ENCODE results near the gene FMNL2.

Gene FMNL2

DNA sequence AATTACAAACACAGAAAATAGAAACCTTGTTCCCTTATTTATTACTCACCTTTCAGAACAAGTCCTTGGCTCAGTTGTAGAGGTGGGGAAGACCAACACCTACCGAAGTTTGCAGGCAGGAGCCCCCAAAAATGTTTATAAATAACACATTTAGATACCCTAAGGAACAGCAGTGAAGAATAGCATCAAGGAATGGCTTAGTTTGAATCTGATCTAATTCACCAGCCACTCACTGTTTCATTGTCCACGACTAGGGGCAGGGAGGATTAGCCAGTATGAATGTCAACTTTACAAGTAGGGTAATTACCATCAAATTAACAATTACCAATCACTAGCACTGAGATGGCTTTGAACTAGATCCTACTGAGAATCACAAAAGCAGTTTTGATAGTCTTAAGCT, 316.9 kb downstream of the FMNL2 start:
- ChIA-PET POLR2A (no interaction called here), CTCF (interaction anchor here (1.6 kb wide), 1 partner anchor 64 kb away, joined by 4 read pairs; no protein-coding TSS in a partner anchor)
- peaks cover 41 to 80% of the 10 kb centered on the region in 2 experiments for H3K36me3 ChIP-seq (ENCODE audit: control insufficient read depth in 2 of 2, insufficient read depth in 1 of 2, low read length in 2 of 2)
- H3K4me1 ChIP-seq (ENCODE audit: control insufficient read depth, insufficient read depth, low read length): no peaks in the 10 kb centered on the region
- H3K4me3 ChIP-seq (ENCODE audit: low read depth, low read length): no peak overlapping the region
- no peaks in the 10 kb centered on the region for H3K9me3 ChIP-seq (ENCODE audit: control insufficient read depth, insufficient read depth, low read depth, low read length)
- no peak overlapping the region for H3K27ac ChIP-seq (ENCODE audit: extremely low read depth, low read depth, low read length)
- TF ChIP-seq ZNF211 (tag by site-specific recombination; IDR thresholded peaks at IDR 0.05; ENCODE audit: low read depth) (no peak), ZNF76 (tag by site-specific recombination; IDR thresholded peaks at IDR 0.05; ENCODE audit: borderline replicate concordance, low read depth) (no peak), ZNF548 (tag by site-specific recombination; IDR thresholded peaks at IDR 0.05) (no peak), ZNF549 (tag by site-specific recombination; IDR thresholded peaks at IDR 0.05) (no peak), ZNF157 (tag by site-specific recombination; IDR thresholded peaks at IDR 0.05) (no peak), ZNF302 (tag by site-specific recombination; IDR thresholded peaks at IDR 0.05; ENCODE audit: low read depth) (no peak), ZNF645 (tag by site-specific recombination; IDR thresholded peaks at IDR 0.05) (no peak), ZNF335 (tag by site-specific recombination; conservative IDR thresholded peaks at IDR 0.05) (no peak), ZNF544 (tag by site-specific recombination; IDR thresholded peaks at IDR 0.05) (no peak), MEIS1 (CRISPR knock-in tag; IDR thresholded peaks at IDR 0.05; ENCODE audit: borderline replicate concordance) (no peak)
- TF ChIP-seq, protein P1, sequence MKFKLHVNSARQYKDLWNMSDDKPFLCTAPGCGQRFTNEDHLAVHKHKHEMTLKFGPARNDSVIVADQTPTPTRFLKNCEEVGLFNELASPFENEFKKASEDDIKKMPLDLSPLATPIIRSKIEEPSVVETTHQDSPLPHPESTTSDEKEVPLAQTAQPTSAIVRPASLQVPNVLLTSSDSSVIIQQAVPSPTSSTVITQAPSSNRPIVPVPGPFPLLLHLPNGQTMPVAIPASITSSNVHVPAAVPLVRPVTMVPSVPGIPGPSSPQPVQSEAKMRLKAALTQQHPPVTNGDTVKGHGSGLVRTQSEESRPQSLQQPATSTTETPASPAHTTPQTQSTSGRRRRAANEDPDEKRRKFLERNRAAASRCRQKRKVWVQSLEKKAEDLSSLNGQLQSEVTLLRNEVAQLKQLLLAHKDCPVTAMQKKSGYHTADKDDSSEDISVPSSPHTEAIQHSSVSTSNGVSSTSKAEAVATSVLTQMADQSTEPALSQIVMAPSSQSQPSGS (tag by site-specific recombination; IDR thresholded peaks at IDR 0.05; ENCODE audit: low read depth): no peak
- TF ChIP-seq, protein P2, sequence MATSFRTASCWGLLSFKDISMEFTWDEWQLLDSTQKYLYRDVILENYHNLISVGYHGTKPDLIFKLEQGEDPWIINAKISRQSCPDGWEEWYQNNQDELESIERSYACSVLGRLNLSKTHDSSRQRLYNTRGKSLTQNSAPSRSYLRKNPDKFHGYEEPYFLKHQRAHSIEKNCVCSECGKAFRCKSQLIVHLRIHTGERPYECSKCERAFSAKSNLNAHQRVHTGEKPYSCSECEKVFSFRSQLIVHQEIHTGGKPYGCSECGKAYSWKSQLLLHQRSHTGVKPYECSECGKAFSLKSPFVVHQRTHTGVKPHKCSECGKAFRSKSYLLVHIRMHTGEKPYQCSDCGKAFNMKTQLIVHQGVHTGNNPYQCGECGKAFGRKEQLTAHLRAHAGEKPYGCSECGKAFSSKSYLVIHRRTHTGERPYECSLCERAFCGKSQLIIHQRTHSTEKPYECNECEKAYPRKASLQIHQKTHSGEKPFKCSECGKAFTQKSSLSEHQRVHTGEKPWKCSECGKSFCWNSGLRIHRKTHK (tag by site-specific recombination; IDR thresholded peaks at IDR 0.05): no peak
- TF ChIP-seq, protein P3, sequence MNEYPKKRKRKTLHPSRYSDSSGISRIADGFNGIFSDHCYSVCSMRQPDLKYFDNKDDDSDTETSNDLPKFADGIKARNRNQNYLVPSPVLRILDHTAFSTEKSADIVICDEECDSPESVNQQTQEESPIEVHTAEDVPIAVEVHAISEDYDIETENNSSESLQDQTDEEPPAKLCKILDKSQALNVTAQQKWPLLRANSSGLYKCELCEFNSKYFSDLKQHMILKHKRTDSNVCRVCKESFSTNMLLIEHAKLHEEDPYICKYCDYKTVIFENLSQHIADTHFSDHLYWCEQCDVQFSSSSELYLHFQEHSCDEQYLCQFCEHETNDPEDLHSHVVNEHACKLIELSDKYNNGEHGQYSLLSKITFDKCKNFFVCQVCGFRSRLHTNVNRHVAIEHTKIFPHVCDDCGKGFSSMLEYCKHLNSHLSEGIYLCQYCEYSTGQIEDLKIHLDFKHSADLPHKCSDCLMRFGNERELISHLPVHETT (tag by site-specific recombination; IDR thresholded peaks at IDR 0.05): no peak

DNA sequence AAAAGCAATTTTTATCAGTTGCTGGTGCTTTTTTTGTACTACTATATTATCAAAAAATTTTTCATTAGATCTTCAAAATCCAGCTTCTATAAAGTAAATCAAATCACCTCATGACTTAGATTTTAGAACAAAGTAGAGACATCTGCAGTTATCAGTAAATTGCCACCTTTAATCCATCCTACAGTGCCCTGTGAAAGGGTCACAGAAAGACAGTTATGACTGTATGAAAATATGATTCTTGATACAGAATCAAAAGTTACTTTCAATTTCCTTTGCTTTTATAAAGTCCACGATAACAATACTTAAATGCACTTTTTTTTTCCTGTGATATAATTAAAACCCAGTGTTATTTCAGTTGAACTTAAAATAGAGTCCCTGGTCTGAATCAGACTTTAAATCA, 320.9 kb downstream of the FMNL2 start:
- Histone ChIP-seq H3K4me3 (ENCODE audit: low read depth, low read length) (no peak overlapping the region), H3K4me1 (ENCODE audit: control insufficient read depth, insufficient read depth, low read length) (no peaks in the 10 kb centered on the region), H3K27ac (ENCODE audit: extremely low read depth, low read depth, low read length) (no peak overlapping the region), H3K9me3 (ENCODE audit: control insufficient read depth, insufficient read depth, low read depth, low read length) (no peaks in the 10 kb centered on the region), H3K36me3 (ENCODE audit: control insufficient read depth in 2 of 2, insufficient read depth in 1 of 2, low read length in 2 of 2) (peaks cover 71 to 89% of the 10 kb centered on the region in 2 experiments)
- ChIA-PET CTCF (no interaction called here), POLR2A (no interaction called here)
- TF ChIP-seq ZNF654 (tag by site-specific recombination; IDR thresholded peaks at IDR 0.05; ENCODE audit: low read depth): no peak
- no peak for TF ChIP-seq ZNF19 (tag by site-specific recombination; IDR thresholded peaks at IDR 0.05; ENCODE audit: low read depth)
- no peak for TF ChIP-seq ZNF677 (tag by site-specific recombination; IDR thresholded peaks at IDR 0.05)
- no peak for TF ChIP-seq ZNF48 (tag by site-specific recombination; IDR thresholded peaks at IDR 0.05)
- TF ChIP-seq, protein P4, sequence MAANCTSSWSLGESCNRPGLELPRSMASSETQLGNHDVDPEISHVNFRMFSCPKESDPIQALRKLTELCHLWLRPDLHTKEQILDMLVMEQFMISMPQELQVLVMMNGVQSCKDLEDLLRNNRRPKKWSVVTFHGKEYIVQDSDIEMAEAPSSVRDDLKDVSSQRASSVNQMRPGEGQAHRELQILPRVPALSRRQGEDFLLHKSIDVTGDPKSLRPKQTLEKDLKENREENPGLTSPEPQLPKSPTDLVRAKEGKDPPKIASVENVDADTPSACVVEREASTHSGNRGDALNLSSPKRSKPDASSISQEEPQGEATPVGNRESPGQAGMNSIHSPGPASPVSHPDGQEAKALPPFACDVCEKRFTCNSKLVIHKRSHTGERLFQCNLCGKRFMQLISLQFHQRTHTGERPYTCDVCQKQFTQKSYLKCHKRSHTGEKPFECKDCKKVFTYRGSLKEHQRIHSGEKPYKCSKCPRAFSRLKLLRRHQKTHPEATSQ (tag by site-specific recombination; IDR thresholded peaks at IDR 0.05): no peak

Measured in HEK293 (cell line).